Loucy (cell line): ENCODE results near the gene METTL21A.

Experiments
- EZH2phosphoT487 ChIP-seq: fragments of 200-600 bp; IDR thresholded peaks from 2 replicates; pipeline ENCODE4 v1.6.1; 2018; ENCODE audit warnings: antibody characterized with exemption, mild to moderate bottlenecking, moderate library complexity, borderline replicate concordance
- TF ChIP-seq, protein P1 (sequence below): fragments of 200-600 bp; sonication (generic); conservative IDR thresholded peaks from 2 replicates; pipeline ENCODE4 v1.5.1; 2014; ENCODE audit warnings: mild to moderate bottlenecking, antibody characterized with exemption, low read length

GRCh38 chr2:207603486-207603885 is 21.7 kb downstream of the METTL21A start:
- TF ChIP-seq, protein P1, sequence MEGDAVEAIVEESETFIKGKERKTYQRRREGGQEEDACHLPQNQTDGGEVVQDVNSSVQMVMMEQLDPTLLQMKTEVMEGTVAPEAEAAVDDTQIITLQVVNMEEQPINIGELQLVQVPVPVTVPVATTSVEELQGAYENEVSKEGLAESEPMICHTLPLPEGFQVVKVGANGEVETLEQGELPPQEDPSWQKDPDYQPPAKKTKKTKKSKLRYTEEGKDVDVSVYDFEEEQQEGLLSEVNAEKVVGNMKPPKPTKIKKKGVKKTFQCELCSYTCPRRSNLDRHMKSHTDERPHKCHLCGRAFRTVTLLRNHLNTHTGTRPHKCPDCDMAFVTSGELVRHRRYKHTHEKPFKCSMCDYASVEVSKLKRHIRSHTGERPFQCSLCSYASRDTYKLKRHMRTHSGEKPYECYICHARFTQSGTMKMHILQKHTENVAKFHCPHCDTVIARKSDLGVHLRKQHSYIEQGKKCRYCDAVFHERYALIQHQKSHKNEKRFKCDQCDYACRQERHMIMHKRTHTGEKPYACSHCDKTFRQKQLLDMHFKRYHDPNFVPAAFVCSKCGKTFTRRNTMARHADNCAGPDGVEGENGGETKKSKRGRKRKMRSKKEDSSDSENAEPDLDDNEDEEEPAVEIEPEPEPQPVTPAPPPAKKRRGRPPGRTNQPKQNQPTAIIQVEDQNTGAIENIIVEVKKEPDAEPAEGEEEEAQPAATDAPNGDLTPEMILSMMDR: no peak
- TF ChIP-seq EZH2phosphoT487: no peak
